OCI-LY3 (cell line): ENCODE results near the gene PPP1R3C.
A peak's percentile ranks its signal among the peaks of the same experiment; 100 is the strongest.

Source experiments
- H2AFZ ChIP-seq: fragments of 200-600, 300-600 bp; shearing (Covaris generic); 2 replicates; pipeline ENCODE4 v1.6.0; 2014; ENCODE audit warnings: antibody characterized with exemption, low read depth, low read length
- H3K27ac ChIP-seq: fragments of 200-600, 300-600 bp; sonication (generic); 2 replicates; pipeline ENCODE4 v1.5.1; 2014; ENCODE audit warnings: mild to moderate bottlenecking, low read length, moderate library complexity, mixed read lengths
- H3K27me3 ChIP-seq: fragments of 200-600, 300-600 bp; sonication (generic); 2 replicates; pipeline ENCODE4 v1.6.1; 2014; ENCODE audit warnings: low read depth, low read length, mixed read lengths
- H3K36me3 ChIP-seq: fragments of 200-600, 300-600 bp; sonication (generic); replicated peaks from 2 replicates; pipeline ENCODE3; 2014; ENCODE audit warnings: low read depth, low read length, mixed read lengths
- H3K4me1 ChIP-seq: fragments of 300-600, 200-600 bp; sonication (generic); 2 replicates; pipeline ENCODE4 v1.6.1; 2014; ENCODE audit warnings: low read length, mixed read lengths
- H3K4me2 ChIP-seq: fragments of 200-600, 300-600 bp; sonication (generic); 2 replicates; pipeline ENCODE4 v1.6.1; 2014; ENCODE audit warnings: low read length, mixed read lengths
- H3K4me3 ChIP-seq: fragments of 300-600, 200-600 bp; sonication (generic); 2 replicates; pipeline ENCODE4 v1.5.1; 2014; ENCODE audit warnings: antibody characterized with exemption, mild to moderate bottlenecking, low read length, moderate library complexity
- H3K79me2 ChIP-seq: fragments of 300-600, 200-600 bp; shearing (Covaris generic); 2 replicates; pipeline ENCODE4 v1.6.1; 2014; ENCODE audit warnings: mild to moderate bottlenecking, low read length, mixed read lengths
- H3K9ac ChIP-seq: fragments of 300-600, 200-600 bp; shearing (Covaris generic); 2 replicates; pipeline ENCODE4 v1.6.0; 2014; ENCODE audit warnings: mild to moderate bottlenecking, low read length, moderate library complexity
- H3K9me3 ChIP-seq: fragments of 200-600, 300-600 bp; shearing (Covaris generic); 2 replicates; pipeline ENCODE4 v1.6.1; 2014; ENCODE audit warnings: low read length, mixed read lengths; ENCODE audit not compliant: insufficient read depth
- H4K20me1 ChIP-seq: fragments of 200-600, 300-600 bp; sonication (generic); 2 replicates; pipeline ENCODE4 v1.6.1; 2016; ENCODE audit warnings: low read length, mixed read lengths; ENCODE audit not compliant: insufficient read depth
- CTCF ChIP-seq: fragments of 200-600, 300-600 bp; sonication (generic); IDR thresholded peaks from 2 replicates; pipeline ENCODE4 v1.5.1; 2014; ENCODE audit warnings: antibody characterized with exemption, low read length, low read depth
- EZH2phosphoT487 ChIP-seq: fragments of 200-600 bp; shearing (Covaris generic); IDR thresholded peaks from 2 replicates; pipeline ENCODE4 v1.6.1; 2018; ENCODE audit warnings: antibody characterized with exemption, mixed run types, low read depth

PPP1R3C gene

GRCh38 chr10:91624633-91625032, 8.2 kb downstream of the PPP1R3C start:
- Histone ChIP-seq H4K20me1 (no peaks in the 10 kb centered on the region), H3K36me3 (no peaks in the 10 kb centered on the region), H3K9ac (no peak overlapping the region), H3K9me3 (no peaks in the 10 kb centered on the region), H2AFZ (no peak overlapping the region), H3K4me1 (no peaks in the 10 kb centered on the region), H3K4me2 (no peak overlapping the region), H3K27me3 (no peaks in the 10 kb centered on the region), H3K4me3 (no peak overlapping the region), H3K79me2 (no peaks in the 10 kb centered on the region), H3K27ac (no peak overlapping the region)
- TF ChIP-seq CTCF (no peak), EZH2phosphoT487 (no peak)

- Histone ChIP-seq H3K4me1 (peaks cover 2% of the 10 kb centered on the region; the same call in 1 of the 2 replicates), H3K27ac (no peak overlapping the region)
Observed at GRCh38 chr10:91622601-91623000, 10.3 kb downstream of the PPP1R3C start.

GRCh38 chr10:91621483-91622113, 11.3 kb downstream of the PPP1R3C start:
- no peaks in the 10 kb centered on the region for H3K79me2 ChIP-seq
- H3K4me2 ChIP-seq = no peak overlapping the region
- no peaks in the 10 kb centered on the region for H4K20me1 ChIP-seq
- no peak overlapping the region for H3K9ac ChIP-seq
- no peaks in the 10 kb centered on the region for H3K36me3 ChIP-seq
- H3K4me3 ChIP-seq = no peak overlapping the region
- H3K4me1 ChIP-seq = peaks cover 9% of the 10 kb centered on the region
- no peak overlapping the region for H2AFZ ChIP-seq
- no peaks in the 10 kb centered on the region for H3K9me3 ChIP-seq
- H3K27me3 ChIP-seq = no peaks in the 10 kb centered on the region
- no peak for TF ChIP-seq CTCF
- no peak for TF ChIP-seq EZH2phosphoT487
- no peak overlapping the region for H3K27ac ChIP-seq

More at GRCh38 chr10:91622601-91623000, 10.3 kb downstream of the PPP1R3C start:
- Histone ChIP-seq H3K9me3 (no peaks in the 10 kb centered on the region), H3K4me2 (no peak overlapping the region), H4K20me1 (no peaks in the 10 kb centered on the region), H3K27me3 (no peaks in the 10 kb centered on the region), H2AFZ (no peak overlapping the region), H3K36me3 (no peaks in the 10 kb centered on the region), H3K79me2 (no peaks in the 10 kb centered on the region), H3K9ac (no peak overlapping the region), H3K4me3 (no peak overlapping the region)
- TF ChIP-seq CTCF (no peak), EZH2phosphoT487 (no peak)

GRCh38 chr10:91617072-91617609, 15.7 kb downstream of the PPP1R3C start:
- peak overlapping the region; percentile 54 for H3K27ac ChIP-seq
- peak overlapping the region; percentile 24; the same call in 1 of the 2 replicates for H3K9ac ChIP-seq
- H3K9me3 ChIP-seq = no peaks in the 10 kb centered on the region
- no peaks in the 10 kb centered on the region for H3K79me2 ChIP-seq
- H4K20me1 ChIP-seq = no peaks in the 10 kb centered on the region
- H3K4me2 ChIP-seq = peak overlapping the region; percentile 50
- H2AFZ ChIP-seq = peak overlapping the region; percentile 74
- H3K27me3 ChIP-seq = no peaks in the 10 kb centered on the region
- TF ChIP-seq EZH2phosphoT487 = no peak
- no peak for TF ChIP-seq CTCF
- peak overlapping the region; percentile 27 for H3K4me3 ChIP-seq
- H3K36me3 ChIP-seq = no peaks in the 10 kb centered on the region
- peaks cover 9% of the 10 kb centered on the region for H3K4me1 ChIP-seq
